Coronary artery (tissue), 2 donors: ENCODE results near the gene GGCX.

Experiments
- DNase-seq: peaks from one replicate; pipeline ENCODE4 v3.0.0-alpha.2; 2017; ENCODE audit warnings: low spot score
- H3K27ac ChIP-seq, 2 donors: fragments of 200-600 bp; sonication (generic); one replicate each; pipeline ENCODE4 v1.5.1; 2016 to 2019
- H3K4me3 ChIP-seq: fragments of 200-600 bp; sonication (generic); 2 replicates; pipeline ENCODE4 v1.5.1; 2016; ENCODE audit warnings: mild to moderate bottlenecking, moderate library complexity
- TF ChIP-seq, protein P1 (sequence below): fragments of 200-600 bp; sonication (generic); IDR thresholded peaks from one replicate; pipeline ENCODE4 v1.5.1; 2019; ENCODE audit warnings: antibody characterized with exemption

The GGCX gene

DNA sequence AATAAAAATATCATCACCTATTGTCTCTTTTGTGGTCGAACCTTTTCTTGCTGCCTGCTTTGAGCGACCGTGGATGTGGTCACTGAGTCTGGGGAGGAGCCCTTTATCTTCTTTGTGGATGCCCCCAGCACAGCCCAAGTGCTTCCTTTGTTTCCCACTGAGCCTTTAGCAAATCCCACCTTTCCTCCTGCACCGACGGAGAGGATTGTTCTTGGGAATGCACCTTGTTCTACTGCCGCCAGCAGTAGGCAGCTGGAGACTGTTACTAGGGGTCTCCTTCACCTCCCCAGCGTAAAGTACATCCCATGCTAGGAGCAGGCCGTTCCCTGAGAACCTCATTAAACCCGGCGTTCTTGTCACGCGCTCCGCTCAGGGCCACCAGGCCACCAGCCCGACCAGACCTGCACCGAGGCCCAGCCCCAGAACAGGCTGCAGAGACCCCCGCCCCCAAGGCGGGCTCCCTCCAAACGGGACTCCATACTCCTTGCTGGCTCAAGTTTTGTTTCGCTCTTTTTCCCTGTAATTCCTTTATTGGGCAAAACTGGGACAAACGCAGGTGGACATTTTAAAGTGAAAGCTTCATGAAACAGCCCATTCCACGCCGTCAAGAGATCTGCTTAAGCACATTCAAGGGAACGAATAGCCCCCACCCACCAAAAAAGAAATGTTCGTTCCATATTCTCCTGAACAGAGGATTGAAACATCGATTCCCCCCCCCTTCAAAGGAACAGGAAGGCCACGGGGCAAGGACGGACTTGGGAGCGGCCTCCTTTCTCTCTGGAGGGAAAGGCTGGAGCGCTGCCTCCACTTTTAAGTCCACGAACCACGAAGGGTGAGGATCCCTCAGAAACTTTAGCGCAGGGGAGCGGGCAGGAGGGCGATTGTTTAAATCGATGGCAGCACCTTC is 23.4 kb downstream of the GGCX start:
- Histone ChIP-seq H3K4me3 (peak overlapping the region; percentile 91), H3K27ac (peak overlapping the region; percentile 97 to 100)
- peak; percentile 81 for DNase-seq
- TF ChIP-seq, protein P1, sequence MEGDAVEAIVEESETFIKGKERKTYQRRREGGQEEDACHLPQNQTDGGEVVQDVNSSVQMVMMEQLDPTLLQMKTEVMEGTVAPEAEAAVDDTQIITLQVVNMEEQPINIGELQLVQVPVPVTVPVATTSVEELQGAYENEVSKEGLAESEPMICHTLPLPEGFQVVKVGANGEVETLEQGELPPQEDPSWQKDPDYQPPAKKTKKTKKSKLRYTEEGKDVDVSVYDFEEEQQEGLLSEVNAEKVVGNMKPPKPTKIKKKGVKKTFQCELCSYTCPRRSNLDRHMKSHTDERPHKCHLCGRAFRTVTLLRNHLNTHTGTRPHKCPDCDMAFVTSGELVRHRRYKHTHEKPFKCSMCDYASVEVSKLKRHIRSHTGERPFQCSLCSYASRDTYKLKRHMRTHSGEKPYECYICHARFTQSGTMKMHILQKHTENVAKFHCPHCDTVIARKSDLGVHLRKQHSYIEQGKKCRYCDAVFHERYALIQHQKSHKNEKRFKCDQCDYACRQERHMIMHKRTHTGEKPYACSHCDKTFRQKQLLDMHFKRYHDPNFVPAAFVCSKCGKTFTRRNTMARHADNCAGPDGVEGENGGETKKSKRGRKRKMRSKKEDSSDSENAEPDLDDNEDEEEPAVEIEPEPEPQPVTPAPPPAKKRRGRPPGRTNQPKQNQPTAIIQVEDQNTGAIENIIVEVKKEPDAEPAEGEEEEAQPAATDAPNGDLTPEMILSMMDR: no peak

DNA sequence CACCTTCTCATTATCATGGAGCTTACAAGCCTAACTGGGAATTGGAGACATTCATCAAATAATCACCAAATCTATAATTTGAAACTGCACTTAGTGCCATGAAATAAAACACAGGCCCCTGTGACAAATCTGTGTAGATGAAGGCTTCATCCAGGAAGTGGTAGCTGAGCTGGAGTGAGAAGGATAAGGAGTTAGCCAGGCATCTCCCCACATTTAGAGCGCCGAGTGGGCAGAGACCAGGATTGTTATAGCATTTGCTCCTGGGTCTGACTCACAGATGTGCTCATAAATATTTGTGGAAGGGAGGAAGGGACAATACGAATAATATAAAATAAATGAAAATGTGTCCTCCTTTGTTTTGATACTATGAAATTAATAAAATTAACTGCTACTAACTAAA is 24.8 kb downstream of the GGCX start:
- Histone ChIP-seq H3K4me3 (no peak overlapping the region), H3K27ac (peak overlapping the region; percentile 97 to 100)
- no peak for DNase-seq
- TF ChIP-seq, protein P1: no peak

- no peak for DNase-seq
Measured at GRCh38 chr2:85534881-85535280, 26.4 kb downstream of the GGCX start.

GRCh38 chr2:85534099-85534498 is 27.2 kb downstream of the GGCX start:
- TF ChIP-seq, protein P1: no peak
- H3K4me3 ChIP-seq: no peak overlapping the region
- no peak for DNase-seq
- no peak overlapping the region for H3K27ac ChIP-seq

More at GRCh38 chr2:85534881-85535280, 26.4 kb downstream of the GGCX start:
- Histone ChIP-seq H3K4me3 (no peak overlapping the region), H3K27ac (peak overlapping the region; percentile 29 to 50)
- TF ChIP-seq, protein P1: no peak

GRCh38 chr2:85531589-85531988 is 29.7 kb downstream of the GGCX start:
- DNase-seq: no peak
- TF ChIP-seq, protein P1: no peak
- Histone ChIP-seq H3K27ac (no peak overlapping the region), H3K4me3 (no peak overlapping the region)

- TF ChIP-seq, protein P1: no peak
- no peak for DNase-seq
- no peak overlapping the region for H3K4me3 ChIP-seq
- H3K27ac ChIP-seq: no peak overlapping the region
Measured at GRCh38 chr2:85529809-85530208, 31.5 kb downstream of the GGCX start.

GRCh38 chr2:85528355-85528754 is 32.9 kb downstream of the GGCX start:
- Histone ChIP-seq H3K4me3 (no peak overlapping the region), H3K27ac (no peak overlapping the region)
- TF ChIP-seq, protein P1: no peak
- DNase-seq: no peak
